ENCODE measurements around the gene GATAD2A.
A peak's percentile ranks its signal among the peaks of the same experiment; 100 is the strongest.

Gene GATAD2A

DNA sequence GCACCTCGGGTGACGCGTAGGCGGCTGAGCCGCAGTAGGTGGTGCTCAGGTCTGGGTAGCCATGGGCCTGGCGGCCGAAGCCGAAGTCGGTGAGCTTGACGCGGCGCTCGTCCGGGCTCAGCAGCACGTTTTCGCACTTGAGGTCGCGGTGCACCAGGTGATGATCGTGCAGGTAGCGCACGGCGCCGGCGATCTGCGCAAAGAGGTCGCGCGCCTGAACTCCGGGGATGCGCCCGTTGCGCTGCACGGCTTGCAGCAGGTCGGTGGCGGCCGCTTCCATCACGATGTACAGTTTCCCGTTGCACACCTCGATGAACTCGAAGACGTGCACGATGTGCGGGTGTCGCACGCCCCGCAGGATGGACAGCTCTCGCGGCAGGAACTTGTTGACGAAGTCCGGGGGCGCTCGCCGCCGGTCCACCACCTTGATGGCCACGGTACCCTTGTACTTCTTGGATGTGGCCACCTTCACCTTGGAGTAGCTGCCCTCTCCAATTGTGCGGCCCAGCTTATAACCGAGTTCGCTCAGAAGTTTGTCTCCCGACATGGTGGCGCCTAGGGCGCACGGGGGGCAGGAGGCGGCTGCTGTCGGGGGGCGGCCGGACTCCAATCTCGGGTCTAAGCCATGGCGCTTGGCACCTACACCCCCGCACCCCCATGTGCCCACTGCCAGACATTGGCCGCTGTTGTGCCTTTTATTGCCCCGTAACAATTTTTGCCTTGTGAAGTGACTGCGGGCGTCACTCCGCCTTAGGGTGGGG, 109.6 kb downstream of the GATAD2A start, which contains the start of gene TSSK6:
TSS of gene TSSK6 (minus strand) at position 668 of the 761 bp plus-strand sequence. CDS start at position 547, 121 bp downstream.
- no peak for DNase-seq

DNA sequence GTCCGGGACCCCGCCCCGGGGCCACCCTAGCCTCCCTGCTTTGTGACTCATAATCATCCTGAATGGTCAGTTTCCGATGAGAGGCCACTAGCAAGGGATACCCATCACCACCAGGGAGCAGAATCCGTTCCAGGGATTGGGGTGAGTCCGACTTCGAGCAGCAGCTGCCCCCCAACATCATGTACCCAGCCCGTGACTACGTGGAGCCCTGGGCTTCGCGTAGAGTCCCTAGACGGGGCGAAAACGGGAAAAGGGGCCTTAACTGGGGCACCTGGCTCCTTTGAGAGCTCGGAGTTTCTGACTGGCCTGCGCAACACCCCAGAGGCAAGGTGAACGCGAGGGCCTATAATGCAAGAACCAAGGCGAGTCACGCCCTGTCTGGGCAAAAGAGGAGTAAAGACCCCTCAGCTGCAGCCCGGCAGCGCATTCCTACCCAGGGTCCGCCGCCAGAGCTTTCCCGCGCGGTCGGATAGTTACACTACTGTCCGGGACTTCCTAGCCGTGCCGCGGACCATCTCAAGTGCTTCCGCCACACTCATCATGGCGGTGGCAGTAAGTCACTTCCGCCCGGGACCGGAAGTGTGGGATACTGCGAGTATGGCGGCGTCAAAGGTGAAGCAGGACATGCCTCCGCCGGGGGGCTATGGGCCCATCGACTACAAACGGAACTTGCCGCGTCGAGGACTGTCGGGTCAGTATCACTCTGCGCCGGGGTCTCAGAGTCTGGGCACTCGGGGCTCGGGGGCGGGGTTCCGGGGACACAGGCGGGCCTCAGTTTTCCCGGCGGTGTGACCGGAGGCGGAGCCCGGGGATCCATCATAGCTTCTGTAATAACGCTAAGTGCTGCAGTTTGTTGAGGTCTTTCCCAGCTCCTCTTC, 110.4 kb downstream of the GATAD2A start, which contains the start of gene NDUFA13:
TSS of gene NDUFA13 (plus strand) at position 584 of the 878 bp plus-strand sequence. CDS start at position 598, 14 bp downstream.
- peak; percentile 92 for DNase-seq

DNA sequence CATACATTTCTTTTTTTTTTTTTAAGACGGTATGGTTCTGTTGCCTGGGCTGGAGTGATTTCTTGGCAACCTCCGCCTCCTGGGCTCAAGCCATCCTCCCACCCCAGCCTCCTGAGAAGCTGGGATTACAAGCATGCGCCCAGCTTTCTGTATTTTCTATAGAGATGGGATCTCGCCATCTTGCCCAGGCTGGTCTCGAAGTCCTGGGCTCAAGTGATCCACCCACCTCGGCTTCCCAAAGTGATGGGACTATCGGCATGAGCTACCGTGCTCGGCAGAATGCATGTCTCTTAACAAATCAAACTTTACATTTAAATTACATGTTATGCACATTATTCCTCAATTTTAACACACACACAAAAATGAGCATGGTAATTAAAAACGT, 111.8 kb downstream of the GATAD2A start:
- no peak for DNase-seq

DNA sequence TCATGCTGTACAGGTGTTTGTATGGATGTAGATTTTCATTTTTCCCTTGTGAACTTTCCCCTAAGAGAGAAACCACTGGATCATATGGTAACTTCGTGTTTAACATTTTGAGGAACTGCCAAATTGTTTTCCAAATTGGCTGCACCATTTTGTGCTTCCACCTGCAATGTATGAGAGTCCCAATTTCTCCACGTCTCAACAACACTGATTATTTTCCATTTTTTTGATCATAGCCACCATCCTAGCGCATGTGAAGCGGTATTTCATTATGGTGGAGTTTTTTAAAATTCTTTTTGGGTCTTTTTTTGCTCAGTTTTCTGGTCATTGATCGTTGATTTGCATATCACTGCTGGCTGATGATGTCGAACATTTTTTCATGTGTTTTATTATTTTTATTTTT, 115.5 kb downstream of the GATAD2A start:
- no peak for DNase-seq

DNA sequence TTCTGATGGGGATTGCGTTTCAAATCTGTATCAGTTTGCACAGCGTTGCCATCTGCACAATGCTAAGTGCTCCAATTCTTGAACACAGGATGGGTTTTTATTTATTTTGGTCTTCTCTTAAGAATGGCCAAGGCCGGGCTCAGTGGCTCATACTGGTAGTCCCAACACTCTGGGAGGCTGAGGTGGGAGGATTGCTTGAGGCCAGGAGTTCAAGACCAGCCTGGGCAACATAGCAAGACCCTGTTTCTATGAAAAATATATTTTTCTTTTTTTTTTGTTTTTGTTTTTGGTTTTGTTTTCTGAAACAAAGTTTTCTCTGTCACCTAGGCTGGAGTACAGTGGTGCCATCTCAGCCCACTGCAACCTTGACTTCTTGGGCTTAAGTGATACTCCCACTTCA, 117.7 kb downstream of the GATAD2A start:
- DNase-seq, result no peak

DNA sequence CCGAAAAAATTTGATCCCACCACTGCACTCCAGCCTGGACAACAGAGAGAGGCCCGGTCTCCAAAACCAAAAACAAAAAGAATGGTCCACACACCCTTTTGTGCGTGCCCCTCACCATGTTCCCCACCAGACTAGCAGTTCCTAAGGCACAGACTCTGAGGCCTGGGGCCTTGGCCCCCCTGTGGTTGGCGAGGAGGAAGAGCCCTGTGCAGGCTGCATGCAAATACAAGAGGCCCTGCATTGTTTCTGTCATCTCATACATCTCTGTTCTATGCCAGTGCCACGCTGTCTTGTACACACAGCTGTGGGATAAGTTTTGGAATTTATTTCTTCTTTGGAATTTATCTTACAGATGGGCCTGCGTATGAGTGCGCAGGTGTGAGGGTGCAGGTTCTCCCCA, 118.6 kb downstream of the GATAD2A start:
- DNase-seq, result no peak

DNA sequence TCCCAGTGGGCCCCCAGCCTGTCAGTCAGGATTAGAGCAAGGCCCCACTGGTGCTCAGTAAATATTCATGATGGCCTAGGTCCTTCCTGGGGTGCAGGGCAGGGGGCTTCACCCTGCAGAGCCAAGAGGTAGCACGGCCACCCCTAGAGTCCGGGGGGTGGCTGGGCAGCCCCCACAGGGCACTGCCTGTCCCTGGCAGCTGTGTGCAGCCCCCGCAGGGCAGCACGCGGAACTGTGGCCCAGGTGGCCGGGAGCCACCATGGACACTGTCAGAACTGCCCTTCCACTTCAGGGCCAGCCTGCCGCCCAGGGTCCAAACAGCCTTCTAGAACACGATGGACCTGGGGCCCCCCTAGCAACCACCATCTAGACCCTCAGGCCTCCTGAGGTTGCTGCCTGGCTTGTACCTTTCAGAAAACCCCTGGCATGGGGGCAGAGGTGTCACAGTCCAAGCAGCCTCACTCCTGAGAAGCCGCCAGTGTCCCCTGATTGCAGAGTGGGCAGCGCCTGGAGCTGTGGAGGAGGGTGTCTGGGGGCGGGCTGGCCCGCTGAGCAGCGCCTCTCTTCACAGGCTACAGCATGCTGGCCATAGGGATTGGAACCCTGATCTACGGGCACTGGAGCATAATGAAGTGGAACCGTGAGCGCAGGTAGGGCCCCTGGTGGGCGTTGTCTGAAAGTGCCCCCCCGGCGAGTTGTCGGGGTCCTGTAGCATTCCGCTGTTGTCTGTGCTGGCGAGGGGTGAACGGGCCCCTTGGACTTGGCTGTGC, 120.3 kb downstream of the GATAD2A start:
- no peak for DNase-seq

DNA sequence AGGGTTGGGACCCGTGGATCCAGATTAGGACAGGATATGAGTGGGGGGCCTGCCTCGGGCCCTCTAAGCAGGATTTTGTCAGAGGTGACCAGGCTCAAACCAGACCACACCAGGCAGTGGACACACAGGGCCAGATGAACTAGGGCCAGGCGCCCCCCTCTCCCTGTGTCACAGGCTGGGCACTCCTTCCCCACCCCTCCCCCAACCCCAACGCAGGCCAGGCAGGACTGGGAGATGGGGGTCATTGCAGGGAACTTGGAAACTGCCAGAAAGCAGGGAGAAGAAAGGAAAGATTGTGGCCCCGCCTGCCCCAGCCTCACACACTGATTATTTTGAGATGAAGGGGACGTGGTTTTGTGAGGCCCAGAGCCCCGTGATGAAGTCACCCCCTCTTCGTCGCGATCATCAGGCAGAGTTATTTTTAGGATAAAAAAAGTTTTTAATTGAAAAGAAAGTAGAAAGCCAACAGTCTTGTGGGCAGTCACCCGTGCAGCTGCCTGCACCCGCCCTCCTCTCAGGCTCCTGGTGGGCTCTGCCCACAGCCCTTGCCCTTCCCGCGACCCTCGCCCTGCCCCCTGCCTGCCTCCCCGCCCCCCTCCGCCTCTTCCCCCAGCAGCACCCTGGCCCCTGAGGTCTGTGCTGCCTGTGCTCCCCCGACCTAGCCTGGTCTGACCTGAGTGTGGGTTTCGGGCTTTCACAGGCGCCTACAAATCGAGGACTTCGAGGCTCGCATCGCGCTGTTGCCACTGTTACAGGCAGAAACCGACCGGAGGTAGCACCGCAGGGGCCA, 121.3 kb downstream of the GATAD2A start:
- no peak for DNase-seq

DNA sequence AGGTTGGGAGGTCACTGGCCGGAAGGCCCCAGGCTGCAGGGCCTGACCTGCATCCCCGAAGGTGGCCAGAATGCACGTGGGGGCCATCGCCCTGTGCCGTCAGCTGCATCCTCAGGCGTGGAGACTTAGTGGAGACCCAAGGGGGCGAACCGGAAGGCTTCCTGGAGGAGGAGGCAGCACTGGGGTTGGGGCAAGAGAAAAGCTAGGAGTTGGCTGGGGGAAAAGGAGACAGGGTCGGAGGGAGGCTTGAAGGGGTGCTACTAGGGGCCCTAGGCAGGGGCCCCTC, 121.8 kb downstream of the GATAD2A start:
- no peak for DNase-seq

DNA sequence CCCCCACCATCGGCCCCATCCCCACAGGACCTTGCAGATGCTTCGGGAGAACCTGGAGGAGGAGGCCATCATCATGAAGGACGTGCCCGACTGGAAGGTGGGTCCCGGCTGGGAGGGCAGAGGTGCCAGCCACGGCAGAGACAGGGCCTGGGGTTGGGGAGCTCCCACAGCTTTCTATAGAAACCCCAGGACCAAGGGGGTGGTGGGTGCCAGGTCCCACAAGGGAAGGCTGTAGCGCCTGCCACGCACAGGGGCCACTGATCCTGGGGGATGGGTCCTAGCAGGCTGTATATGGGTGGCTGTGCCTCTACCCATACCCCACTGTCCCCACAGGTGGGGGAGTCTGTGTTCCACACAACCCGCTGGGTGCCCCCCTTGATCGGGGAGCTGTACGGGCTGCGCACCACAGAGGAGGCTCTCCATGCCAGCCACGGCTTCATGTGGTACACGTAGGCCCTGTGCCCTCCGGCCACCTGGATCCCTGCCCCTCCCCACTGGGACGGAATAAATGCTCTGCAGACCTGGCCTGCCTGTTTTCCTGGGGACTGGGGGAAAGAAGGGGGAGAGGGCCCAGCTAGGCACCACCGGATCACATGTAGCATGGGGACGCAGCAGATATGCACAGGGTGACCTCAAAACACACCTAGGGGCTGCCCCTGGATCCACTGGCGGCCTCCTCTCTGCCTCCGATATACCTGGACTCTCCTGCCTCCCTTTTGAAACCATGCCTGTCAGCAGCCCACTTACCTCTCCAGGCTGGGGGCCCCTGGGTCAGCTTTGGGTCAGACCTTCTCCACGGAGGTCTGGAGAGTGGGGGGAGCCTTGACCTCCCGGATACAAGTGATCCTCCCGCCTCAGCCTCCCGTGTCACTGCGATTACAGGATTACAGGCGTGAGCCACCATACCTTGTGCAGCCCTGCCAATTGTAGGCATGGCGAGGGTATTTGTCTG, 122.5 kb downstream of the GATAD2A start:
- DNase-seq, result no peak

DNA sequence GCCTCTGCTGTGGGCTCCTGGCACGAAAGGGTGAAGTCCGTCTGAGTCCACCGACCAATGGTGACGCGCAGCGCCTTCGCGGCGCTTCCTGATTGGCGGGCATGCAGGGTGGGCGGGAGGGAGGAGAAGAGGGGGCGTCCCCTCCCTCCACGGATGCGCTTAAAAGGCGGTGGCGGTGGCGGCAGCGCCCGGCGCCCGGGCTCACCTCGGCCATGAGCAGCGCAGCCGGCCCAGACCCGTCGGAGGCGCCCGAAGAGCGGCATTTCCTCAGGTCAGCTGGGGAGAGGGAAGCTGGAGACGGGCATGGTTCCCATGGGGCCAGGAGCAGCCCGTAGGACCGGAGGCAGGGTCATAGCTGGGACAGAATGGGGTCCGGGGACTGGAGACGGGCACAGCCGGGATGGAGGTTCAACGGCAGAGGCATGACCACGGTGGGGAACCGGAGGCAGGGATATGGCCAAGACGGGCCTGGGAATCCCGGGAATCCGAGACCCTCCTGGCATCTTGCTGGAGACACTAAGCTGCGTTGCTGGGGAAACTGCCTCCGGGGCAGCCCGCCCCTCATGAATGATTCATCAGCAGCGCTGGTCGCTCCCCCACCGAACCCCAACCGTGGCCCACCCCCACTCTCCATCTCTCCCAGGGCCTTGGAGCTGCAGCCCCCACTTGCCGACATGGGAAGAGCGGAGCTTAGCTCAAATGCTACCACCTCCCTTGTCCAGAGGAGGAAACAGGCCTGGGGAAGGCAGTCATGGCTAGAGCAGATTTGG, 123.4 kb downstream of the GATAD2A start, which contains the start of gene YJEFN3:
TSS of gene YJEFN3 (plus strand) at position 191 of the 770 bp plus-strand sequence. CDS start at position 213, 22 bp downstream.
- no peak for DNase-seq

DNA sequence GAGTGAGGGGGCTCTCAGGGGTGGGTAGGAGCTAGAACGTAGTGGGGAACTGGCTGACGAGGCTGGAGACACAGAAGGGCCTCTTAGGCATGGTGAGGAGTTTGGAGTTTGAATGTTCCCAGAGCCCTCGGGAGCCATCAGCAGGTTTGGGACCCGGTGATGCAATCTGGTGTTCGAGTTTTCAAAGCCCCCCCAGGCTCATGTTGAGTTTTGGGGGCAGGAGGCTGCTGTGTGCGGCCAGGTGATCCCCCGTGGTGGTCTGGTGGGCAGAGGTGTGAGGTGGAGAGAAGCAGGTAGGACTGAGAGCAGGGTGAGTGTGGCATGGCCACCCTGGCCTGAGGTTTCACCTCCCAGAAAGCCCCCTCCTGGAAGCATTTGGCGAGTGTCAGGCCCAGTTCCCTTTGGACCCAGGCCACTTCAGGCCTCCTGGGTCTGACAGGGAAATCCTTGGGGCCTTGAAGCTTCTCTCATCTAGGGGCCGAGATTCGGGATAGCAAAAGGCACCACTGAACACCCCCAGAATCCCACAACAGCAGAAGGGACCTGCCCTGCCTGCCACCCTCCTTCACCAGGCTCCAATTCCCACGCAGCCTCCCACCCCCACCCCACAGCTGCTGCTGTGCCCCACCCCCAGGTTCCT, 124.4 kb downstream of the GATAD2A start:
- DNase-seq, result no peak

DNA sequence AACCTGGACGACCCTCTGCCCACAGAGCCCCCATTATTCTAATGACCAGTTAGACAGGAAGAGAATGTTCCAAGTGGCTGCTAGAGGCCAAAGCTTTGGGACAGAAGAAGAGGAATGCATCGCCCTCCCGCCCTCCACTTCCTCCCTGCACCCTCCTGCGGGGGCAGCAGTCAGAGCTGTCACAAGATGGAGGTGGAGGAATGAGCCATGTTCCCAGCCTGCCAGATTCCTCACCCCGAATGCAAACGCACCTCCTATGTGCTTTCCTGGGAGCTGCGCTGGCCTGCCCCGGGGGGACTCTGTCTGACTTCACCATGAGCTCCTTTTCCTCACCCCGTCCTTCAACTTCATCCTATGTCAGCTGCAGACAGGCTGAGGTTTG, 124.9 kb downstream of the GATAD2A start:
- no peak for DNase-seq

DNA sequence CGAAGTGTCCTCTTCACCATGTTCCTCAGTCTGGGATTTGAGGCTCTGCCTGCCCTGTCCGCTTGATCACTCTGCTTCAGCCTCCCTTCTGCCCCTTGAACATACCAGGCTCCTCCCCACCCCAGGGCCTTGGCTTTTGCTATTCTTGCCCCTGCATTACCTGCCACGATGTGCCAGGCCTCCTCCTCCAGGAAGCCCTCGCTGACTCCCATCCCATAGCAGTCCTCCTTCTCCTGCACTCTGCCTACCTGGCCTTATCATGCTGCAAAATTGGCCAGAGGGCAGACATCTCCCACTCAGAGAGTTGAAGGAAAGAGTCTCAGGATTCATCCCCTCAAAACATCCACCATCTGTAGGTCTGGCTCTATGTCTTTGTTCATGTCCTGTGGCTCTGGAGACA, 125.4 kb downstream of the GATAD2A start:
- DNase-seq, result no peak

DNA sequence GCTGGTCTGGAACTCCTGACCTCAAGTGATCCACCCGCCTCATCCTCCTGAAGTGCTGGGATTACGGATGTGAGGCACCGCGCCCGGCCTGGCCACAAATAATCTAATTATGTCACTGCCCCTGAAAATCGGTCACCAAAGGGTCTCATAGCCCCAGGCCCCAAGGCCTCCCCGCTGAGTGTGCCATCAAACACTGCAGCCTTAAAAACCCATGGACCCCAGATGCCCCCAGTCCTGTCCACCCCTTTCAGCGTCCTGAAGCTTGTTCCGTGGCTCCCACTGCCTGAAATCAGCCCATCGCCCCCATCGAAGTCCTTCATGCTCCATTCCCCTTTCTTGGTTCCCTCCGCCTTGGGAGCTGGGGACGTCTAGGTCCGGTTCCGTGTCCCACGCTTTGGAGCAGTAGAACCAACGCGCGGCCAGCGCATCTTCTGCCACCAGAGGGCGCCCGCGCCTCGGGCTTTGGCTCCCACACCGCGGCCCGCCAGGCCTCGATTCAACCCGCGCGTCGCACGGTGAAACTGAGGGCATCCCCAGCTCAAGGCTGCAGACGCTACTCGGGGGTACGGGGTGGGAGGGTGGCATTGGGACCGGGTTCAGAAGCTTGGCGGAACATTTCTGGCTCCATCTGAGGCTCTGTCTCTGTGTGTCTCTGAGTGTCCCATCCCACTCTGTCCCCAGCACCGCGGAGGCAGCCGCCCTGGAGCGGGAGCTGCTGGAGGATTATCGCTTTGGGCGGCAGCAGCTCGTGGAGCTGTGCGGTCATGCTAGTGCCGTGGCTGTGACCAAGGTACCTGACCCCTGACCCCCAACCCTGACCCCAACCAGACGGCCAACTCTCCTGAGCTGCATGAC, 126.7 kb downstream of the GATAD2A start:
- peak; percentile 80 for DNase-seq

DNA sequence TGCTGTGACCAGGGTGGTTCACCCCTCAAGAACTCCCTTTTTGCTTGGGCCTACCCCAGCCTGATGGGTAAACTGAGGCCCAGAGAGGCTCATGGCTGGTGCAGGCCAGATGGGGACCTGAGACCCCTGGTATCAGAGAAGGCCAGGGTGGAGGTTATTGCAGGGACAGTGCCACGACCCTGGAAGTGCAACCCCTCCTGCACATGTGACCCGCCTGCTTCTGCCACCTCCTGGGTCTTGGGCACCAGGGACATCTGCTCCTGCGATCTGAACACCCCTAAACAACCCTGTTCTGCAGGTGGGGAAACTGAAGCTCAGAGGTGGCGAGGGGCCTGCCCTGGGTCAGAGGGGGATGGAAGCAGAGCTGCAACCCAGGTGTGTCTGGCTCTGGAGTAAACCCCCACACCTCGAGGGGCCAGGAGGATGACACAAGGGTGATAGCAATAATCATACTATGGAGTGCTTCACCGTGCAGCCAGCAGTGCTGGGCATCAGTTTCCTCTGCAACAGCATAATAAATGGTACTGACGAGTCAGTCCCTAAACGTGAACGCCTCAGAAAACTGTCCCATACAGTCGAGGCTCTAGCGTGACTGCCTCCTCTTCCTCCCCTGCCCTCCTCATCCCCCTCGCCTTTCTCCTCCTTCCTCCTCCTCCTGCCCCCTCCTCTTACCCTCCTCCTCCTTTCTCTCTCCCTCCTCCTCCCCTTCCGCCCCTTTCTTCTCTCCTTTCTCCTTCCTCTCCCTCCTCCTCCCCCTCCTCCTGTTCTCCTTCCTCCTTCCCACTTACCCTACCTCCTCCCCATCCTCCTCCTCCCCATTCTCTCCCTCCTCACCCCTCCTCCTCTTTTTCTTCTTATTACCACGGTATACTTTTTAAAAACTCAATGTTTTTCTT, 127.6 kb downstream of the GATAD2A start:
- no peak for DNase-seq

DNA sequence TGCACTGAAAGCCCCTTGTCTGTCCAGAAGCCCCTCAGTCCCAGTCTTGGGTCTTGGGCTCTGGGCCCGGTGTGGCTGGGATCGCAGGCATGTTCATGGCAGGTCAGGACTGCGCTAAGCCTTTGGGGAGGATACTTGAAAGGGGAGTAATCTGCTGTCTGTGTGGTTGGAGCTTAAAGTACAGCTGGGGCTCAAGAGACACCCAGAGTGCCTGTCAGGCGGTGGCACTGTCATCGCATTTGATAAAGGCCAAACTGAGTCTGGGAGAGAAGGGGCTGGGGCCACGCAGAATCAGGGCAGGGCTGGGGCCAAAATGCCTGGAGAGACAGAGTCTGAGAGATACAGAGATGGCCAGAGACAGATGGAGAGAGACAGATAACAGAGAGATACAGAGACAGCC, 128.4 kb downstream of the GATAD2A start:
- DNase-seq, result no peak

Measured in stimulated activated CD4-positive, alpha-beta T cell treated with anti-CD3 and anti-CD28 coated beads, Interleukin-1b, Interleukin-23, amount 100 ng/mL, for 48 hours (primary cell).